ENCODE results near the gene FRMD8. TPM values are rescaled to one million over a fixed set of nuclear protein-coding genes. Genes with fewer than 3 reads are reported as not detected.

The FRMD8 gene
- total and polyA plus RNA-seq, 9 of the 15 experiments (the other 6 are each of a cell fraction or from before 2014, with no cell fraction given) = 4.5 to 54.5 (median 15.8) TPM

DNA sequence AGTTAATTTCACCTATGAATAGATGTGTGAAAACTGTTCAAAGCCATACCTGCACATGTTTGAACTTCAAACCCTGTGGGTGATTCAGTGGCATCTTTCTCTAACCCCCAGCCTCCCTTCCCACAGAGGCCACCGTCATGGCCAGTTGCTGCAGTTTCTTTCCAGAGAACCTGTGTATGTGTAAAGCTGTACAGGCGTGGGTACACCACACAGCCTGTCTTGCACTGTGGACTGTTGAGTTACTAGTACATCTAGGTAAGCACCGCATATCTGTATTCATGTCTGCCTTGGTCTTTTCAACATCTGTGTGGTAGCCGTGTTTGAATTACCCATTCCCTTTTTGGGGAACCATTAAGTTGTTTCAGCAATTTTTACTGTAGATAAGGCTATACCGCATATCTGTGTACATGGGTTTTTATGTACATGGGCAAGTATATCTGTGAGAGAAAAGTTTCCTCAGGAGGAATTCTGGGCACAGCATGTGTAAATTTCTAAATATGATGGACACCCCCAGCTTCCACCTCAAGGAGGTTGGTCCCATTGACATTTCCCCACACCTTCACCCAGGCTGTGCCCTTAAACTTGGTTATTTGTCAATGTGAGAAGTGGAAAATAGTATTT lies 50.1 kb downstream of the FRMD8 start (continued):
- TF ChIP-seq, protein P1, sequence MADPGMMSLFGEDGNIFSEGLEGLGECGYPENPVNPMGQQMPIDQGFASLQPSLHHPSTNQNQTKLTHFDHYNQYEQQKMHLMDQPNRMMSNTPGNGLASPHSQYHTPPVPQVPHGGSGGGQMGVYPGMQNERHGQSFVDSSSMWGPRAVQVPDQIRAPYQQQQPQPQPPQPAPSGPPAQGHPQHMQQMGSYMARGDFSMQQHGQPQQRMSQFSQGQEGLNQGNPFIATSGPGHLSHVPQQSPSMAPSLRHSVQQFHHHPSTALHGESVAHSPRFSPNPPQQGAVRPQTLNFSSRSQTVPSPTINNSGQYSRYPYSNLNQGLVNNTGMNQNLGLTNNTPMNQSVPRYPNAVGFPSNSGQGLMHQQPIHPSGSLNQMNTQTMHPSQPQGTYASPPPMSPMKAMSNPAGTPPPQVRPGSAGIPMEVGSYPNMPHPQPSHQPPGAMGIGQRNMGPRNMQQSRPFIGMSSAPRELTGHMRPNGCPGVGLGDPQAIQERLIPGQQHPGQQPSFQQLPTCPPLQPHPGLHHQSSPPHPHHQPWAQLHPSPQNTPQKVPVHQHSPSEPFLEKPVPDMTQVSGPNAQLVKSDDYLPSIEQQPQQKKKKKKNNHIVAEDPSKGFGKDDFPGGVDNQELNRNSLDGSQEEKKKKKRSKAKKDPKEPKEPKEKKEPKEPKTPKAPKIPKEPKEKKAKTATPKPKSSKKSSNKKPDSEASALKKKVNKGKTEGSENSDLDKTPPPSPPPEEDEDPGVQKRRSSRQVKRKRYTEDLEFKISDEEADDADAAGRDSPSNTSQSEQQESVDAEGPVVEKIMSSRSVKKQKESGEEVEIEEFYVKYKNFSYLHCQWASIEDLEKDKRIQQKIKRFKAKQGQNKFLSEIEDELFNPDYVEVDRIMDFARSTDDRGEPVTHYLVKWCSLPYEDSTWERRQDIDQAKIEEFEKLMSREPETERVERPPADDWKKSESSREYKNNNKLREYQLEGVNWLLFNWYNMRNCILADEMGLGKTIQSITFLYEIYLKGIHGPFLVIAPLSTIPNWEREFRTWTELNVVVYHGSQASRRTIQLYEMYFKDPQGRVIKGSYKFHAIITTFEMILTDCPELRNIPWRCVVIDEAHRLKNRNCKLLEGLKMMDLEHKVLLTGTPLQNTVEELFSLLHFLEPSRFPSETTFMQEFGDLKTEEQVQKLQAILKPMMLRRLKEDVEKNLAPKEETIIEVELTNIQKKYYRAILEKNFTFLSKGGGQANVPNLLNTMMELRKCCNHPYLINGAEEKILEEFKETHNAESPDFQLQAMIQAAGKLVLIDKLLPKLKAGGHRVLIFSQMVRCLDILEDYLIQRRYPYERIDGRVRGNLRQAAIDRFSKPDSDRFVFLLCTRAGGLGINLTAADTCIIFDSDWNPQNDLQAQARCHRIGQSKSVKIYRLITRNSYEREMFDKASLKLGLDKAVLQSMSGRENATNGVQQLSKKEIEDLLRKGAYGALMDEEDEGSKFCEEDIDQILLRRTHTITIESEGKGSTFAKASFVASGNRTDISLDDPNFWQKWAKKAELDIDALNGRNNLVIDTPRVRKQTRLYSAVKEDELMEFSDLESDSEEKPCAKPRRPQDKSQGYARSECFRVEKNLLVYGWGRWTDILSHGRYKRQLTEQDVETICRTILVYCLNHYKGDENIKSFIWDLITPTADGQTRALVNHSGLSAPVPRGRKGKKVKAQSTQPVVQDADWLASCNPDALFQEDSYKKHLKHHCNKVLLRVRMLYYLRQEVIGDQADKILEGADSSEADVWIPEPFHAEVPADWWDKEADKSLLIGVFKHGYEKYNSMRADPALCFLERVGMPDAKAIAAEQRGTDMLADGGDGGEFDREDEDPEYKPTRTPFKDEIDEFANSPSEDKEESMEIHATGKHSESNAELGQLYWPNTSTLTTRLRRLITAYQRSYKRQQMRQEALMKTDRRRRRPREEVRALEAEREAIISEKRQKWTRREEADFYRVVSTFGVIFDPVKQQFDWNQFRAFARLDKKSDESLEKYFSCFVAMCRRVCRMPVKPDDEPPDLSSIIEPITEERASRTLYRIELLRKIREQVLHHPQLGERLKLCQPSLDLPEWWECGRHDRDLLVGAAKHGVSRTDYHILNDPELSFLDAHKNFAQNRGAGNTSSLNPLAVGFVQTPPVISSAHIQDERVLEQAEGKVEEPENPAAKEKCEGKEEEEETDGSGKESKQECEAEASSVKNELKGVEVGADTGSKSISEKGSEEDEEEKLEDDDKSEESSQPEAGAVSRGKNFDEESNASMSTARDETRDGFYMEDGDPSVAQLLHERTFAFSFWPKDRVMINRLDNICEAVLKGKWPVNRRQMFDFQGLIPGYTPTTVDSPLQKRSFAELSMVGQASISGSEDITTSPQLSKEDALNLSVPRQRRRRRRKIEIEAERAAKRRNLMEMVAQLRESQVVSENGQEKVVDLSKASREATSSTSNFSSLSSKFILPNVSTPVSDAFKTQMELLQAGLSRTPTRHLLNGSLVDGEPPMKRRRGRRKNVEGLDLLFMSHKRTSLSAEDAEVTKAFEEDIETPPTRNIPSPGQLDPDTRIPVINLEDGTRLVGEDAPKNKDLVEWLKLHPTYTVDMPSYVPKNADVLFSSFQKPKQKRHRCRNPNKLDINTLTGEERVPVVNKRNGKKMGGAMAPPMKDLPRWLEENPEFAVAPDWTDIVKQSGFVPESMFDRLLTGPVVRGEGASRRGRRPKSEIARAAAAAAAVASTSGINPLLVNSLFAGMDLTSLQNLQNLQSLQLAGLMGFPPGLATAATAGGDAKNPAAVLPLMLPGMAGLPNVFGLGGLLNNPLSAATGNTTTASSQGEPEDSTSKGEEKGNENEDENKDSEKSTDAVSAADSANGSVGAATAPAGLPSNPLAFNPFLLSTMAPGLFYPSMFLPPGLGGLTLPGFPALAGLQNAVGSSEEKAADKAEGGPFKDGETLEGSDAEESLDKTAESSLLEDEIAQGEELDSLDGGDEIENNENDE (IDR thresholded peaks at IDR 0.05; ENCODE audit: low read depth, low read length) = no peak
- no peak for TF ChIP-seq NFXL1 (CRISPR knock-in tag; IDR thresholded peaks at IDR 0.05)
- TF ChIP-seq, protein P2, sequence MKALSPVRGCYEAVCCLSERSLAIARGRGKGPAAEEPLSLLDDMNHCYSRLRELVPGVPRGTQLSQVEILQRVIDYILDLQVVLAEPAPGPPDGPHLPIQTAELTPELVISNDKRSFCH (CRISPR knock-in tag; IDR thresholded peaks at IDR 0.05) = no peak
- TF ChIP-seq, protein P2 (tag; IDR thresholded peaks at IDR 0.05) = no peak
- TF ChIP-seq, protein P3, sequence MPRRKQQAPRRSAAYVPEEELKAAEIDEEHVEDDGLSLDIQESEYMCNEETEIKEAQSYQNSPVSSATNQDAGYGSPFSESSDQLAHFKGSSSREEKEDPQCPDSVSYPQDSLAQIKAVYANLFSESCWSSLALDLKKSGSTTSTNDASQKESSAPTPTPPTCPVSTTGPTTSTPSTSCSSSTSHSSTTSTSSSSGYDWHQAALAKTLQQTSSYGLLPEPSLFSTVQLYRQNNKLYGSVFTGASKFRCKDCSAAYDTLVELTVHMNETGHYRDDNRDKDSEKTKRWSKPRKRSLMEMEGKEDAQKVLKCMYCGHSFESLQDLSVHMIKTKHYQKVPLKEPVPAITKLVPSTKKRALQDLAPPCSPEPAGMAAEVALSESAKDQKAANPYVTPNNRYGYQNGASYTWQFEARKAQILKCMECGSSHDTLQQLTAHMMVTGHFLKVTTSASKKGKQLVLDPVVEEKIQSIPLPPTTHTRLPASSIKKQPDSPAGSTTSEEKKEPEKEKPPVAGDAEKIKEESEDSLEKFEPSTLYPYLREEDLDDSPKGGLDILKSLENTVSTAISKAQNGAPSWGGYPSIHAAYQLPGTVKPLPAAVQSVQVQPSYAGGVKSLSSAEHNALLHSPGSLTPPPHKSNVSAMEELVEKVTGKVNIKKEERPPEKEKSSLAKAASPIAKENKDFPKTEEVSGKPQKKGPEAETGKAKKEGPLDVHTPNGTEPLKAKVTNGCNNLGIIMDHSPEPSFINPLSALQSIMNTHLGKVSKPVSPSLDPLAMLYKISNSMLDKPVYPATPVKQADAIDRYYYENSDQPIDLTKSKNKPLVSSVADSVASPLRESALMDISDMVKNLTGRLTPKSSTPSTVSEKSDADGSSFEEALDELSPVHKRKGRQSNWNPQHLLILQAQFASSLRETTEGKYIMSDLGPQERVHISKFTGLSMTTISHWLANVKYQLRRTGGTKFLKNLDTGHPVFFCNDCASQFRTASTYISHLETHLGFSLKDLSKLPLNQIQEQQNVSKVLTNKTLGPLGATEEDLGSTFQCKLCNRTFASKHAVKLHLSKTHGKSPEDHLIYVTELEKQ (CRISPR knock-in tag; IDR thresholded peaks at IDR 0.05) = no peak
- no peak for TF ChIP-seq ZNF133 (CRISPR knock-in tag; IDR thresholded peaks at IDR 0.05)
- no peak for TF ChIP-seq CEBPB (tag; IDR thresholded peaks at IDR 0.05)
- TF ChIP-seq ASH1L (IDR thresholded peaks at IDR 0.05; ENCODE audit: borderline replicate concordance, low read depth, partially characterized antibody) = no peak
- no peak for TF ChIP-seq GABPA (tag; conservative IDR thresholded peaks at IDR 0.05; ENCODE audit: low read depth)
- TF ChIP-seq PTRF (tag; IDR thresholded peaks at IDR 0.05) = no peak
- no peak for TF ChIP-seq EP300 (IDR thresholded peaks at IDR 0.05; ENCODE audit: low read length)

Data from K562 (cell line).